Stomach (tissue), 9 donors: Measurements from ENCODE around the gene SOWAHC. TPM values are rescaled to one million over a fixed set of nuclear protein-coding genes. Genes with fewer than 3 reads are reported as not detected.

Source experiments
- DNase-seq, 2 donors: peaks; one replicate each; pipeline versions ENCODE4 v3.0.0 to v3.0.0-alpha.2; 2013 to 2019
- H3K27ac ChIP-seq, 5 donors: fragments of 200-600 bp in 4 of 5; sonication (generic) in 4 of 5; one replicate each; pipeline ENCODE4 v1.5.1; 2013 to 2019; ENCODE audit warnings: mild to moderate bottlenecking in 1 of 5, moderate library complexity in 1 of 5
- H3K27me3 ChIP-seq, 3 donors: fragments of 200-600 bp; sonication (generic); one replicate each; pipeline ENCODE4 v1.5.1; 2017 to 2019; ENCODE audit warnings: mixed run types in 1 of 3
- H3K36me3 ChIP-seq, 4 donors: fragments of 200-600 bp; sonication (generic); 1 replicate in 3 of 4; 2 replicates in 1 of 4; pipeline ENCODE4 v1.5.1; 2016 to 2019
- H3K4me1 ChIP-seq, 4 donors: fragments of 200-600 bp; sonication (generic); one replicate each; pipeline ENCODE4 v1.5.1; 2016 to 2019
- H3K4me3 ChIP-seq, 4 donors: fragments of 200-600 bp; sonication (generic) in 3 of 4; one replicate each; pipeline ENCODE4 v1.5.1; 2016 to 2019; ENCODE audit warnings: mild to moderate bottlenecking in 1 of 4
- H3K9me3 ChIP-seq, 4 donors: fragments of 200-600 bp; sonication (generic); one replicate each; pipeline ENCODE4 v1.5.1; 2016 to 2019
- CTCF ChIP-seq, 7 experiments: fragments of 450-650 bp in 4 of 7; fragments of 200-600 bp in 3 of 7; sonication (generic) in 3 of 7; IDR thresholded peaks; one replicate each; pipeline ENCODE4 v1.5.1; 2016 to 2019; ENCODE audit warnings: antibody characterized with exemption in 7 of 7, control low read depth in 2 of 7, mild to moderate bottlenecking in 1 of 7
- EP300 ChIP-seq: sonication (generic); formaldehyde crosslinking; IDR thresholded peaks from one replicate; pipeline ENCODE4 v1.6.1; 2017; ENCODE audit warnings: antibody characterized with exemption
- POLR2A ChIP-seq, 4 donors: fragments of 450-650 bp; IDR thresholded peaks; one replicate each; pipeline ENCODE4 v1.6.1; 2016; ENCODE audit warnings: antibody characterized with exemption in 4 of 4, control low read depth in 2 of 4, mild to moderate bottlenecking in 1 of 4, moderate library complexity in 1 of 4
- POLR2AphosphoS5 ChIP-seq, 3 donors: sonication (generic); formaldehyde crosslinking; IDR thresholded peaks; one replicate each; pipeline ENCODE4 v1.6.1; 2016; ENCODE audit warnings: antibody characterized with exemption in 3 of 3
- WGBS, 5 donors: extraction: QIAGEN DNeasy Blood & Tissue Kit in 3 of 5; methylation state at CpG; one replicate each; pipeline versions ENCODE4 v1.1.5 to v1.1.7; 2013 to 2018; 5-methylcytosine and 5-hydroxymethylcytosine counted together
- intact Hi-C: fragments of 100-400 bp; cut with DNase I; formaldehyde crosslinking; loops from one replicate; pipeline ENCODE4 v1.15.1; 2023; ENCODE audit warnings: low total_unique reads
- polyA plus RNA-seq, 3 donors: library from polyadenylated mRNA; stranded (reverse); fragments of 200-250 nt; gene quantifications; one replicate each; pipeline ENCODE4 v1.2.3, GENCODE V29; 2013
- total RNA-seq, 5 donors: library from RNA; depleted of rRNA; stranded (reverse); fragments of >200 nt; gene quantifications; one replicate each; pipeline versions ENCODE4 v1.1.0 to v1.2.3, GENCODE V29; 2014 to 2016
- donor health status: healthy with polysubstance abuse.
- donor health status: Bipolar disorder and iron deficiency.
- donor health status: healthy.

SOWAHC gene
- total and polyA plus RNA-seq, 8 donors, result 3.3 to 93.9 (median 9.2) TPM

GRCh38 chr2:109594246-109594885 lies 19.8 kb upstream of the SOWAHC start:
- Histone ChIP-seq H3K9me3 (no peaks in the 10 kb centered on the region), H3K4me3 (no peak overlapping the region), H3K36me3 (peaks cover 0 to 15% (median 8%) of the 10 kb centered on the region in 4 donors), H3K27me3 (no peaks in the 10 kb centered on the region), H3K27ac (no peak overlapping the region), H3K4me1 (peaks cover 0 to 6% (median 2%) of the 10 kb centered on the region in 4 donors)
- intact Hi-C loops, result no loop called here
- TF ChIP-seq CTCF (IDR thresholded peaks at IDR 0.05), result no peak
- TF ChIP-seq EP300, result no peak
- no peak for TF ChIP-seq POLR2AphosphoS5 (IDR thresholded peaks at IDR 0.05)
- no peak for TF ChIP-seq POLR2A (IDR thresholded peaks at IDR 0.05)
- 87 to 94% (median 90%) methylated on average over 16 of the region's 16 CpGs for WGBS, 5 donors
- peak in 1 of 2 donors; percentile 25 for DNase-seq

GRCh38 chr2:109595644-109596043 lies 18.5 kb upstream of the SOWAHC start:
- H3K27me3 ChIP-seq, result no peaks in the 10 kb centered on the region
- H3K9me3 ChIP-seq, result no peaks in the 10 kb centered on the region
- 83 to 91% (median 84%) methylated on average over 4 of the region's 4 CpGs for WGBS, 5 donors
- TF ChIP-seq POLR2AphosphoS5 (IDR thresholded peaks at IDR 0.05) (no peak), POLR2A (IDR thresholded peaks at IDR 0.05) (no peak), EP300 (no peak)
- H3K4me1 ChIP-seq, result peaks cover 0 to 6% (median 2%) of the 10 kb centered on the region in 4 donors
- no peak for DNase-seq
- H3K36me3 ChIP-seq, result peaks cover 0 to 11% (median 8%) of the 10 kb centered on the region in 4 donors
- H3K27ac ChIP-seq, result no peak overlapping the region
- no peak overlapping the region for H3K4me3 ChIP-seq
- intact Hi-C loops, result no loop called here

- H3K27ac ChIP-seq, result no peak overlapping the region
- H3K9me3 ChIP-seq, result no peaks in the 10 kb centered on the region
- no peaks in the 10 kb centered on the region for H3K27me3 ChIP-seq
- no peak for TF ChIP-seq POLR2AphosphoS5 (IDR thresholded peaks at IDR 0.05)
- TF ChIP-seq EP300, result no peak
- no peak for TF ChIP-seq POLR2A (IDR thresholded peaks at IDR 0.05)
- no peak for TF ChIP-seq CTCF (IDR thresholded peaks at IDR 0.05)
- no peak for DNase-seq
- 75 to 81% (median 79%) methylated on average over 3 of the region's 3 CpGs for WGBS, 5 donors
- peaks cover 0 to 12% (median 4%) of the 10 kb centered on the region in 4 donors for H3K4me1 ChIP-seq
- intact Hi-C loops, result no loop called here
- no peak overlapping the region for H3K4me3 ChIP-seq
- peaks cover 0 to 4% (median 2%) of the 10 kb centered on the region in 4 donors for H3K36me3 ChIP-seq
Measured at GRCh38 chr2:109597283-109597682, 16.9 kb upstream of the SOWAHC start.

- 70 to 85% (median 83%) methylated on average over 6 of the region's 6 CpGs for WGBS, 5 donors
- DNase-seq, result no peak
- intact Hi-C loops, result no loop called here
Measured at GRCh38 chr2:109601783-109602182, 12.4 kb upstream of the SOWAHC start.

More at GRCh38 chr2:109601783-109602182, 12.4 kb upstream of the SOWAHC start:
- H3K4me3 ChIP-seq, result no peak overlapping the region
- H3K27me3 ChIP-seq, result no peaks in the 10 kb centered on the region
- H3K27ac ChIP-seq, result no peak overlapping the region
- no peaks in the 10 kb centered on the region for H3K9me3 ChIP-seq
- H3K4me1 ChIP-seq, result peaks cover 0 to 21% (median 5%) of the 10 kb centered on the region in 4 donors
- H3K36me3 ChIP-seq, result no peaks in the 10 kb centered on the region
- TF ChIP-seq POLR2AphosphoS5 (IDR thresholded peaks at IDR 0.05), result no peak
- no peak for TF ChIP-seq POLR2A (IDR thresholded peaks at IDR 0.05)
- no peak for TF ChIP-seq CTCF (IDR thresholded peaks at IDR 0.05)
- no peak for TF ChIP-seq EP300
